NAMALWA (cell line): ENCODE results near the gene TMEM132D.
"Not testable (repeated sequence)": the region's sequence is repeated elsewhere in the genome, so short reads cannot be mapped to it uniquely, and the experiment has no call there.

Experiments
- DNase-seq: peaks from one replicate; pipeline ENCODE4 v3.0.0-alpha.2; 2015; ENCODE audit warnings: low spot score

TMEM132D gene

DNA sequence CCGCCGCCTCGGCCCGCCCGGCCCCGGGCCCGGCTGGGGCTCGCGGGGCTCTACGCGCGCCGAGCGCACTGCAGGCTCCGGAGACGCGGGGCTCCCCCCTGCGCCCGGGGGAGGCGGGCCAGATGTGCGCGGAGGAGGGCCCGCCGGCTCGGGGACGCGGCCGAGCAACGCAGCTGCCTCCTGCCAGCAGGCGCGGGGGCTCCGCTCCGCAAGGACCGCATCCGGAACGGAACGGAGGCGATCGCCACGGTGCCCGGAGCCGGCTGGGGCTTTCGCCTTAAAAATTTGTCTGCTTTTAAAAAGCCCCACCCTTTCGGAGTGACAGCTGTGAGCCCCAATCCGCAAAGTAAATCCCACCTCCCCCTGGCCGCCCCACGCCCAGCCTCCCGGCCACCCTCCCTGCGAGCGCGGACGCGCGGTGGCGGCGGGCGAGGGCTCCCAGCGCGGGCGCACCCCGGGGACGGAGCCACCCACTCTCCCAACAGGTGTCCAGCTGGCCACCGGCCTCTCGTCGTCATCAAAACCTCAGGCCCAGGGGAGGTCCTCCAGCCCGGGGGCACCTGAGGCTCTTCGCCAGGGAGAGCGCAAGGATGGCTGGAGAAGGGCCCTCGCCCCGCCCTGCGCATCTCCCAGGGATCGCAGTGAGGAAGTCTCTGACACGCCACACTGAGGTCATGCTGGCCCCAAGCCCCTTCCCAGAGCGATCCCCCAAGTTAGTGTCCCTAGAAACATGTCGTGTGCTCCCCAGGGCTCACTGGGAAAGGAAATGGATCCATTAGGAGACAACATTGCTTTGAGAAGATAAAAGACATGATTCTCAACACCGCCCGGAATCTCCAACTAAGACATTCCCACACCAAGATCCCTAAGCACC, at the start of gene TMEM132D:
TMEM132D (minus strand) TSS at position 70 of the 874 bp plus-strand sequence.
- DNase-seq, result no peak

DNA sequence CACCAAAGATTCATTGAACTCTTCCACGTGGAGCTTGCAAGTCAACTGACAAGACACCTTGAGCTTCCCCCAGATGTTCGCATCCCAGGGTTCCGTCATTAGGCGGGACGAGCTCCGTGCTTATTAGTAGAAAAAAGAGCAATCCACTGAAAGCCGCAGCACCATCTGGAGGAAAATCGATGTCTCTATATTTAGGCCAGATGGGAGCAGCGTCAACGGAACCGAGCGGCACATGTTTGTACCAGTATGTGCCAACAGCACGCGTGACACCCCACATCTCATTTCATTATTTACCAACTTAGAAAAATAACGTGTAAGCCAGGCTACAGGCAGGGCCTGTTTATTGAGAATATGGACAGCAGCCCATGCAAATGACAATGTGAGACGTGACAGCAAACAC, 45.8 kb upstream of the TMEM132D start:
- DNase-seq, result no peak

- no peak for DNase-seq
Observed at GRCh38 chr12:129941618-129942017, 37.8 kb upstream of the TMEM132D start.

DNA sequence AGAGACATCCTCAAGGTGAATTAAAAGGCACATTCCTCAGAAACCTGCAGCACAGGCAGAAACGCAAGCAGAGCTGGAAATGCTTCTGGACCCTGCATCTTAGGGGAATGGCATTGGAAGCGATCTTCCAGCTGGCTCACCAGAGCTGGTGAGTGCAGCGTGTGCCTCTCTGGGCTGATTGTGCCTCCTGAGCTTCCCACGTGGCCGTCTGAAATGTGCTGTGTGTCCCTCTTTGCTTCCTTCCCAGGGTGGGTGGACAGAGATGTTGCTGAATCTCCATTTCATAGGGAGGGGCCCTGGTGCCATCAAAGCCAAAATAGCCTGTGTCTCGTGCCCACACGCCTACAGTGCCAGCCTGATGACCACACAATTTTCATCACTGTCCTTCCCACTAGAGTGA, 34.3 kb upstream of the TMEM132D start:
- DNase-seq, result no peak

GRCh38 chr12:129937426-129937825, 33.6 kb upstream of the TMEM132D start:
- DNase-seq, result no peak

GRCh38 chr12:129928643-129929042, 24.8 kb upstream of the TMEM132D start:
- DNase-seq, result no peak

DNA sequence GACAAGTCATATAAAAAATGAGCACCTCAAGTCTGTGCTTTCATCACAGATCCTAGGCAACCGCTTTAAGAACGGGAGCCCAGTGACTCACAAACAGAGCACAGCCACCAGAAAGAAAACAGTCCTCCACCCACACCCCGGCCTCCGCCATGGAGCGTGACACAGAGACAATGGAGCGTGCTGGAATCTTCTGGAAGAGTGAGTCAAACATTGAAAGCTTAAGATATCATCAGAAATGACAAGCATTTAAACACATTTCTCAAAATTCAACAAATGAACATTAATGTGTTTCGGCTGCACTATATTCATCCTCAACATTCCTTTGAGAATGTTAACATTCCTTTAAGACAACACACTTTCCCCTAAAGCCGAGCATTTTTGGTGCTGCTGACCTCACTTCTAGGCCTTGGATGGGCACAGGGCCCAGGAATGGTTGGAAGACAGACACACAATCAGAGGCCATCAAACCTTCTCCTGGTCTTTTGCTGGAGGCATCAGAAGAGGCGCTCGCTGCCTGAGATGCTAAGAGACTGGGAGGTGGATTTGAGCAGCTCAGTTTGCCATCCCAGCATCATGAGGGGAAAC, 23.6 kb upstream of the TMEM132D start:
- no peak for DNase-seq

GRCh38 chr12:129911428-129912049, 7.7 kb upstream of the TMEM132D start:
- DNase-seq, result peak; percentile 54

DNA sequence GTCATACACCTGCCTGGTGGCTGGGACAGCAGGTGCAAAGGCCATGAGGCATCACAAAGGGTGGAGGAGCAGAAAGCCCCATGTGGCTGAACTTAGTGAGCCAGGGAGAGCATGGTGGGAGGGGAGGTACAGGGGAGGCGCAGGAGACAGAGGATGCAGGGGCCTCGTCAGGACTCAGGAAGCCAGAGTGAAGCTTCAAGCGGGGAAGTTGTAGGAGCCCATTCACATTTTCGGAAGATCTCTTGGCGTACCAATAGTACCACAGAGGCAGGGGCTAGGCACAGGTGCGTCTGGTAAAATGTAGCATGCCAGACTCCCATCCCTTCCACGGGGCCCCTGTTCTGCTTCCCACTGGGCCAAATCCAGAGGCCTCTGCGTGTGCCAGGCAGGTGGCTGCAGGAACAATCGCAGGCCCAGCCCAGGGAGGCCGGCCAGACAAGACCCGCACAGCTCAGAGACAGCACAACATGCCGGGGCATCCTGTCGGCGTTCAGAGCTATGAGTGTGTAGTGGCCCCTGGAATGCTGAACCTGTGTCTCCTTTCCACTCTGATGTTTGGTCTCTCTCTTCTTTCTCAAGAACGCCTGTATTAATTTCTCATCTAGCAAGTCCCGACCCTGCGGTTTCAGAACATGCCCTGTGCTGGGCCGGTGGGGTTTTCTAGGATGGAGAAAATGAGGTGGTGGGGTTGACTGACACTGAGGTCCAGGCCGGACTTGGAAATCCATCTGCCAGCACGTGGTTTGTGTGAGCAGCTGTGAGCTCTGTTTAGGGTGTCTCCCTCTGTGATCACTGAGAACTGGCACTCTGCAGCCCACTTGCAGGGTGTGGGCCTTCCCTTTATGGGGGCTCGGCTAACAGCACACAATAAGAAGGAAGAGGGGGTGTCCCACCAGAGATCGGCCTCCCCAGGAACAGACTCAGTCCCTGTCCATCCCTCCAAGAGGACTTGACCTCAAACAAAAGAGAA, 5.5 kb upstream of the TMEM132D start:
- no peak for DNase-seq

DNA sequence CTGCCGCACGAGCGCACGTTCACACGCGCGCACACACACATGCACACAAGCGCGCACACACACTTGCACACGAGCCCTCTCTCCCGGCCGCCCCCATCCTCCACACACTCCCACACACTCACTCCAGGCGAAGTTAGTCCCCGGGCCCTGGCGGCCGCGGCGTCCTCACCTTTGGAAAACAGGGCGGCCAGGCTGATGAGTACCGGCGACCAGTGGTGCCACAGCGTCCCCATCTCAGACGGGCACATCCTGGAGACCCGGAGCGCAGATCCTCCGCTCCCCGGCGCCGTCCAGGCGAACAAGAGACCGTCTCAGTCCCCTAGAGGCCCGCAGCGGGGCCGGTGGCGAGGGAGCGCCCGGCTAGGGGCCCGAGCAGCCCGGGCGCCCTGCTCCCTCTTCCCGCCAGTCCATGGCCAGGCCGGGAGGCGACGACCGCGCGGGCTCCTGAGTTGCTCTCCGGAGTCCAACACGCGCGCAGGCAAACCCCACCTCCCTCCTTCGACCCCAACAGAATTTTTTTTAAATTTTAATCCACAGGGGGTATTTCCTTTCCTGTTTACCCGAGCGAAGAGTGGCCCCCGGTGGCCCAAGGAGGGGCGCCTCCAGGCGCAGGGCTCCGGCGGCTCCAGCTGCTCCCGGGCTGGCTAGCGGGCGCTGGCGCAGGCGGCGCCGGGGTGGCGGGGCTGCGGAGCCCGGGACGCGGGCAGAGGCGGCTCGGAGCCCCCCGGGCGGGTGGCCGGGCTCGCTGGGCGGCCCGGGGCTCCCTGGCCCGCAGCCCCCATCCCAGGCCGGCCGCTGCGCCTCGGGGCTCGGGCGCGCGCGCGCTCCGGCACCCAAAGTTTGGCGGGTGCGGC, 506 bp downstream of the TMEM132D start:
- no peak for DNase-seq

- no peak for DNase-seq
Observed at GRCh38 chr12:129902371-129903091, 1.3 kb downstream of the TMEM132D start.

- no peak for DNase-seq
Observed at GRCh38 chr12:129901254-129901653, 2.6 kb downstream of the TMEM132D start.

DNA sequence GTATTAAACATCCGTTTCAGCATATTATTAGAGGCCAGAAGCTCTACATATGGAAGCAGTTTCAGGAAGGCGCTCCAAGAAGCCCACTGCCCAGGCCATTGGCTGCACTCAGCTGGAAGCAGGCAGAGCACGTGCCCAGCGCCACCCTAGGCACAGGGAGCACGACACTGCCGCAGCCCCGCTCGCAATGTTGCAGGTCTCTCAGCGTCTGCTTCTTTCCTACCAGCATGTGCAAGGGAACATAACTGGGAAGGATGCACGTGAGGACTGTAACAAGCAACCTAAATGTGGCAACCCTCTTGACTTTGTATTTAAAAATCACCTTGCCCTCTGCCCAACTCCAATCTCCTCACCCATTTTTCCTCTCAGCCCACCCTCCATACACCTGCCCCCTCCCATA, 3.5 kb downstream of the TMEM132D start:
- no peak for DNase-seq

- not testable (repeated sequence) for DNase-seq
Observed at GRCh38 chr12:129899045-129899444, 4.8 kb downstream of the TMEM132D start.

DNA sequence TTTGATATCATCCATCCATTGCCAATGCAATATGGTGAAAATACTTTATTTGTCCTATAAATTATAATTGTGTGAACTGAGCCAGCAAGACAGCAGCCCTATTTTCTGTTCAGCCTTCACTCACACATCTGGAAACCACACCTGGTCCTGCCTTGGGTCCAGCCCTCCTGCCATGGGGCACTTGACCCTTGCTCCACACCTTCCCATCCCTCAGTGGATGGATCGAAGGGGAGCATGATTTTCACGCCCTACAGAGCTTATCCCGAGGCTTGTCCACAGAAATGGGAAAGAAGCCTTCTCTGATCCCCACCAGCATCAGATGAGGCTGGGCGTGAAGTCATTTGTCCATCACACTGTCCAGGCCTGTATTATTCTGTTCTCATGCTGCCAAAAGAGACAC, 10.1 kb downstream of the TMEM132D start:
- DNase-seq, result no peak

- no peak for DNase-seq
Observed at GRCh38 chr12:129887101-129887500, 16.7 kb downstream of the TMEM132D start.

DNA sequence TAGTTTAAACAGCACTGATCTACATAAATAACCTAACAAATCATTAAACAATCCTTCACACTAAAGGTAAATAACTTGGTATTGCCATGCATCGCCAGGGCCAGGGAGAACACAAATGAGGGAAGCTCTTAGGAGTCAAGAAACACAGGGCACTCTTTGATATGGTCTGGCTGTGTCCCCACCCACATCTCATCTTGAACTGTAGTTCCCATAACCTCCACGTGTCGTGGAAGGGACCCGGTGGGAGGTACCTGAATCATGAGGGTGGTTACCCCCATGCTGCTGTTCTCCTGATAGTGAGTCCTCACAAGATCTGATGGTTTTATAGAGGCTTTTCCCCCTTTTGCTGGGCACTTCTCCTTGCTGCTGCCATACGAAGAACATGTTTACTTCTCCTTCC, 17.3 kb downstream of the TMEM132D start:
- DNase-seq, result no peak

GRCh38 chr12:129885287-129885686, 18.5 kb downstream of the TMEM132D start:
- DNase-seq, result no peak

GRCh38 chr12:129877411-129877810, 26.4 kb downstream of the TMEM132D start:
- no peak for DNase-seq

DNA sequence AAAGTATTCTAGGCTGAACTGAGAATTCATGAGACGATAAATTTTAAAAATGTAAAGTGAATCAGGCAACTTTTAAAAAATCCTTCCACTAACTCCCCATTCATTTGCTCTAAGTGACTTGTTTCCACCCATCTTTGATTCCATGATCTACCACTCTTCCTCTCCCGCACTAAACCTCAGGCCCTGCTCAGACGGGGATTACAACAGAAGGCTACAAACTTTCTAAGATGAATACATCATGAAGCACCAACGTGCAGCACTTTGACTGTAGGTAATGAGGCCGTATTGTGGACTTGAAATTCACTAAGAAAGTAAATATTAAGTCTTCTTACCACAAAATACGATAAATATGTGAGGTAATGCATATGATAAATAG, 30.0 kb downstream of the TMEM132D start:
- DNase-seq, result no peak
